LNCaP clone FGC (cell line): ENCODE measurements around the gene COL27A1.

Experiments used
- DNase-seq: peaks from one replicate; pipeline ENCODE4 v3.0.0-alpha.2; 2011; ENCODE audit warnings: low read depth
- H3K4me3 ChIP-seq: 2 replicates; pipeline ENCODE4 v1.5.1; 2011; ENCODE audit warnings: mild to moderate bottlenecking, low read depth, low read length, control low read depth
- CTCF ChIP-seq: IDR thresholded peaks from 2 replicates; pipeline ENCODE4 v1.5.1; 2012; ENCODE audit warnings: mild to moderate bottlenecking; ENCODE audit not compliant: control insufficient read depth, insufficient read depth; ENCODE audit errors: extremely low read depth

The COL27A1 gene

GRCh38 chr9:114294664-114295063, 139.3 kb downstream of the COL27A1 start:
- DNase-seq = no peak
- TF ChIP-seq CTCF = no peak
- H3K4me3 ChIP-seq = no peak overlapping the region

DNA sequence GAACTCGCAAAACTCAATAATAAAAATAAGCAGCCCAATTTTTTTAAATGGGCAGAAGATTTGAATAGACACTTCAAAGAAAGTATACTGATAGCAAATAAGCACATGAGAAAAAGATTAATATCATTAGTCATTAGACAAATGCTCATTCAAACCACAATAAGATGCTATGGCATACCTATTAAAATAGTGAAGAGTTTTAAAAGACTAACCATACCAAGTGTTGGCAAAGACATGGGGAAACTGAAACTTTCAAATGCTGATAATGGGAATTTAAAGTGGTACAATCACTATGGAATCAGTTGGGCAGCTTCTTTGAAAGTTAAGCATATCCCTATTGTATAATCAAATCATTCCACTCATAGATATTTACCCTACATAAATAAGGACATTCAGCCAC, 141.0 kb downstream of the COL27A1 start:
- no peak overlapping the region for H3K4me3 ChIP-seq
- TF ChIP-seq CTCF = no peak
- no peak for DNase-seq

- no peak overlapping the region for H3K4me3 ChIP-seq
- no peak for TF ChIP-seq CTCF
- DNase-seq = no peak
Observed at GRCh38 chr9:114299286-114300152, 144.2 kb downstream of the COL27A1 start.

DNA sequence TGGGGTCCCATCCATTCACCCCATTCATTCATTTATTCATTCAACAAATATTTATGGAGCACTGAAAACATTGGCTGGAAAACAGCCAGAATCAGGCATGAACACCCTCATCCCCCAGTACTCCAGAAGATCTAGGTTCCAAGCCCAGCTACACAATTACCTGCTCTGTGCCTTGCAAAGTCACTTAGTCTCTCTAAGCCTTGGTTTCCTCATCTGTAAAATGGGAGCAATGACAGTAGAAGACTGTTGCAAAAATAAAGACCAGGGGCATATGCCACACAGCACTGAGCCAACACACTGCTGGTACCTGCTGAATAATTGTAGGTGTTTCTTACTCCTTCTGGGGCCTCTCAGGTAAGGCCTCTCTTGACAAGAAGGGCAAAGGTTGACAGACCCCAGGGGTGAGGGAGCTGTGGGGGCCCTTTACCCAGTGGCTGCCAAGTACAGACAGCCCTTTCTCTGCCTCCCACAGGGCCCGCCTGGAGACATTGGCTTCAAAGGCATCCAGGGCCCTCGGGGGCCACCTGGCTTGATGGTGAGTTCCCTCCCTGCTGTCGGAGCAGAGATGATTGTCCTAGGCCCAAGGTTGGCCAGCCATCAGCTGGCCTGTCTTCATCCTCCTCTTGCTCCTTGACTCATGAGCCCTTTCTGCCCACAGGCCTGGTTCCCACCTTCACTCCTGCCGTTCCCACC, 145.0 kb downstream of the COL27A1 start:
- H3K4me3 ChIP-seq = no peak overlapping the region
- DNase-seq = no peak
- TF ChIP-seq CTCF = no peak

- no peak overlapping the region for H3K4me3 ChIP-seq
- TF ChIP-seq CTCF = no peak
- no peak for DNase-seq
Observed at GRCh38 chr9:114300846-114301797, 145.8 kb downstream of the COL27A1 start.

- DNase-seq = no peak
- no peak for TF ChIP-seq CTCF
- H3K4me3 ChIP-seq = no peak overlapping the region
Observed at GRCh38 chr9:114301798-114302565, 146.6 kb downstream of the COL27A1 start.
